ENCODE data around the gene SLC22A13. TPM values are rescaled to one million over a fixed set of nuclear protein-coding genes. Genes with fewer than 3 reads are reported as not detected.
A peak's percentile ranks its signal among the peaks of the same experiment; 100 is the strongest.

The SLC22A13 gene
- total RNA-seq, 1 experiment from 2014 or later, result 0.33 TPM

GRCh38 chr3:38327335-38328009 lies 61.9 kb downstream of the SLC22A13 start:
- H3K4me1 ChIP-seq (ENCODE audit: control insufficient read depth, insufficient read depth, low read length), result no peaks in the 10 kb centered on the region
- ATAC-seq (0 out of 2 replicates have a peak, but pooled peaks have one; percentile 26), DNase-seq (ENCODE audit: low read depth, low spot score) (no peak)
- no peak overlapping the region for H3K27ac ChIP-seq (ENCODE audit: low read length)
- POLR2A ChIA-PET, result interaction anchor here (0.6 kb wide), 1 partner anchor 12 kb away, joined by 3 read pairs; no protein-coding TSS in a partner anchor
- intact Hi-C loops (cut with micrococcal nuclease; ENCODE audit: unreplicated experiment), result no loop called here
- peaks cover 3% of the 10 kb centered on the region; the same call in 1 of the 2 replicates for H3K9me3 ChIP-seq (ENCODE audit: control insufficient read depth, insufficient read depth, low read depth, low read length)
- no peak for TF ChIP-seq POLR2AphosphoS5 (IDR thresholded peaks at IDR 0.05; ENCODE audit: low read depth, low read length)
- TF ChIP-seq REST (IDR thresholded peaks at IDR 0.05; ENCODE audit: insufficient read depth in 1 of 2, low read depth in 2 of 2, low read length in 1 of 2), result no peak
- no peak for TF ChIP-seq TCF7L2 (IDR thresholded peaks at IDR 0.05; ENCODE audit: low read depth, low read length)
- TF ChIP-seq SIN3A (IDR thresholded peaks at IDR 0.05; ENCODE audit: borderline replicate concordance, insufficient read depth, low read depth, low read length), result no peak
- TF ChIP-seq CTCF (IDR thresholded peaks at IDR 0.05), result no peak
- in situ Hi-C loops (cut with HindIII; ENCODE audit: low pct_unique_long_range_greater_than_20kb, low sequenced_read_pairs), result no loop called here
- no peak overlapping the region for H3K4me3 ChIP-seq (ENCODE audit: low read depth in 2 of 2, low read length in 2 of 2)
- no TSS peak for BruUV-seq (replicated peaks)
- H3K36me3 ChIP-seq (ENCODE audit: control insufficient read depth, insufficient read depth, low read length), result no peaks in the 10 kb centered on the region
- CTCF ChIA-PET, result no interaction called here
- H3K27me3 ChIP-seq (ENCODE audit: control insufficient read depth, insufficient read depth, low read length), result peaks cover 2% of the 10 kb centered on the region

Other genes with a start within 250 kb of the SLC22A13 start
- gene PLCD1, start 236.2 kb upstream of the SLC22A13 start, total RNA-seq (2021; ENCODE audit: unreplicated experiment), result 1.8 TPM
- not detected for gene DLEC1, start 226.6 kb upstream of the SLC22A13 start, total RNA-seq (2021; ENCODE audit: unreplicated experiment)
- 52.0 TPM for gene ACAA1, start 128.7 kb upstream of the SLC22A13 start, total RNA-seq (2021; ENCODE audit: unreplicated experiment)
- 32.7 TPM for gene MYD88, start 127.2 kb upstream of the SLC22A13 start, total RNA-seq (2021; ENCODE audit: unreplicated experiment)
- gene OXSR1, start 100.3 kb upstream of the SLC22A13 start, total RNA-seq (2021; ENCODE audit: unreplicated experiment), result 33.2 TPM
- 0.13 TPM for gene SLC22A14, start 16.5 kb downstream of the SLC22A13 start, total RNA-seq (2021; ENCODE audit: unreplicated experiment)
- gene XYLB, start 81.0 kb downstream of the SLC22A13 start, total RNA-seq (2021; ENCODE audit: unreplicated experiment), result 6.6 TPM
- 2.8 TPM for gene ACVR2B, start 188.1 kb downstream of the SLC22A13 start, total RNA-seq (2021; ENCODE audit: unreplicated experiment)
- gene EXOG, start 230.5 kb downstream of the SLC22A13 start, total RNA-seq (2021; ENCODE audit: unreplicated experiment), result 12.5 TPM